Measurements from ENCODE around the gene PXK.

The PXK gene

DNA sequence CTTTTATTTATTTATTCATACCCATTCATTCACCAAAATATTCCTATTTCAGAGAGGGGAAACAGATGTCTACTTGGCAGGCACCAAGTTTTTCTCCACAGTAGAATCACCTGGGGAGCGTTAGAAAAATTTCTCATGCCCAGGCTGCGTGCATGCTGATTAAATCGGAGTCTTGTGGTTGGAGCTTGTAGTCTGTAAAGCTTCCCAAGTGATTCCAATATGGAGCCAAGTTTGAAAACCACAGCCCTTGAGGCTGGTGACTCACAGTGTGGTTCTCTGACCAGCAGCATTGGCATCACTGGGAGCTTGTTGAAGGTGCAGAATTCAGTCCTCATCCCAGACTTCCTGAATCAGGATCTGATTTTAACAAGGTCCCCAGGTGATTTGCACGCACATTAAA, 51.2 kb downstream of the PXK start:
- DNase-seq (ENCODE audit: low read depth in 2 of 2), result no peak

DNA sequence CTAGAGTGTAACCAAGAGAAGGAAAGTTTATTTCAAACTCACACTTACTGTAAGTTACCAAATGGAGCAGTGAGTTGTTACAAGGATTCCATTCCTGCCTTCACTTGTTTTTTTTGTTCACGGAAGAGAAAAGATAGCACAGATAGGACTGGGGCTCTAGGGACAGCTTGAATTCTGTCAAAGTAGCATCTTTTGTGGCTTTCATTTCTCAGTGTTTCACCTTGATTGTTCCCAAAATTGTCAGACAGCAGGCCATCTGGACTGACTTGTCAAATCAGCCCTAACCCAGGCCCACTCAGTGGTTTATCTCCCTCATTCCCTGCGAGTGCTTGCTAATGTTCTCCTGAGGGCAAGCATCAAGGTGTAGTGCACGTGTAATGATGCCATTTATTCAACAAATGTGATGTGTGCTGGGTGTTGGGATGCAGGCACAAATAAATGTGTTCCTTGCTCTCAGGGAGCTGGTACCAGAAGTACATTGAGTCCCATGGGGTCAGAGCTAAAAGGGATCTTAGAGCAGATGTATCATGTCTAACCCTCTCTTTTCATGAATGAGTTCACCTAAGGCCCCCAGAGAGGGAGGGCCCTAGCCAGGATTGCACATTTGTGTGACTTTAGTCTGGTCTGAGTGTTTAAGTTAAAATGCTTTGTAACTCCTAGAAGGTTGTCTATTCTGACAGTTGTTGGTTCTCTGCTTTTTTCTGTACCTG, 51.8 kb downstream of the PXK start:
- no peak for DNase-seq (ENCODE audit: low read depth in 2 of 2)

DNA sequence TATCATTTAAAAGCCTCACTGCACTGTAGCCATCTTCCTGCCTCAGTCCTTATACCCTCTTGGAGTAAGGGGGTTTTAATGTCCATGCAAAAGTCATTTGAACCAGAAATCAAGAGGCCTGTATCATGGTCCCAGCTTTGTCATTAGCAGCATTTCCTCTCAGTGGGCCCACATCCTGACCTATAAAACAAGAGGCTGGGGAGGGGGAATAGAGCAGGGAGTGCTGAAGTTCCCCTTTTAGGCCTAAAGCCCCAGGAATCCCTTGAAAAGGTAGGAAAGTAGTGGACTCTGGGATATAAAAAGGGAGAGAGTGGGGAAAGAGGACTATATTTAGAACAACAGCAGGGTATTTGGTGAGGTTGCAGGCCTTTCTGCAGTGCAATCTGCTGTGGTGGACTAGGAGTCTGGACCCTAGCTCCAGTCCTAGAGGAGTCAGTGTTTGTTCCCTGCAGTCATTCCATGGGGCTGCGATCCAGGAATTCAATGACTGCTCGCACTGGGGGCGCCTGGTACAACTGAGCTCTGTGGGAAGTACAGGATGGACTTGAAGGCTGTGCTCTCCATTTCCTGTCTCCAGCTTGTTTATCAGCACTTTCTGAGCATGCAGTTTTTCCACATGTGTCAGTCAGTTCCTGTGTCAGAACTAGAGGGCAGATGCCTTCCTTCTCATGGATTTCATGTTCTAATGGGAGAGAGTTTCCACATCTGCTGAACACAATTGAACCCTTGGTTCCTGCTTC, 54.1 kb downstream of the PXK start:
- no peak for DNase-seq (ENCODE audit: low read depth in 2 of 2)

DNA sequence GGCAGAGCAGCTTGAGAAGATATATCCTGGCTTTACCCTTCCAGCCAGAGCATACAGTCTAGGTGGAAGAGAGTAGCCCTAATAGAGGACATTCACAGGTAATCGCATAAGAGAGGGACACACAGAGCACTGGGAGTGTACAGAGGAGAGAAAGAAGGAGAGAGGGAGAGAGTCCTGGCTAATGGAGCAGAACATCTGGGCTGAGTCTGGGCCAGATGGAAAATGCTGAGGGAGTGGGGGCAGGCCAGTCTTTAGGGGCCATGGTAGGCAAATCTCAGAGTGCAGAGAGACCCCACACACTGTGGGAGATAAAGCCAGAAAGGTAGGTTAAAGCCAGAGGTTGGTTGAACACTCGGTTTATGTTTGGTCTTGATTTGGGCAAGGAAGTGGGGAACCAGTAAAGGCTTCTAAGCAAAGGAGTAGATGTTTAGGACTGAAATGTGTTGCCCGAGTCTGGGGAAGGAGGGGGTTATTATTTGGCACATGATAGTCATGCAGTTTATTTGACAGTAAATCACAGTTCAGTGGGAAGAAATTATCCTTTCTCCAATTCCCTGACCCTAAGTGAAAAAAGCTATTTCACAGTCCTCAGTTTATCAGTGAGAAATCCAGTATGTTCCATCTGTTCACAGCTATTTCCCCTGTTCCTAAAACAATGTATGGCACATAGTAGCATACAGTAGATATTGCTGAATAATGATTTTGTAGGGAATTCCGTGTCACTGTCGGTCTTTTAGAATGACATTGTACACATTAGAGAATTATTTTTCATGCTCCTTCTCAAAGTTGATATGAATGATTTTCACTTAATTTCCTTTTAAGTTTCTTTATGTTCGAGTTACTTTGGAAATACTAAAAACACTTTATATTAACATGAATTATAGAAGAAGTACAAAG, 55.2 kb downstream of the PXK start:
- no peak for DNase-seq (ENCODE audit: low read depth in 2 of 2)

DNA sequence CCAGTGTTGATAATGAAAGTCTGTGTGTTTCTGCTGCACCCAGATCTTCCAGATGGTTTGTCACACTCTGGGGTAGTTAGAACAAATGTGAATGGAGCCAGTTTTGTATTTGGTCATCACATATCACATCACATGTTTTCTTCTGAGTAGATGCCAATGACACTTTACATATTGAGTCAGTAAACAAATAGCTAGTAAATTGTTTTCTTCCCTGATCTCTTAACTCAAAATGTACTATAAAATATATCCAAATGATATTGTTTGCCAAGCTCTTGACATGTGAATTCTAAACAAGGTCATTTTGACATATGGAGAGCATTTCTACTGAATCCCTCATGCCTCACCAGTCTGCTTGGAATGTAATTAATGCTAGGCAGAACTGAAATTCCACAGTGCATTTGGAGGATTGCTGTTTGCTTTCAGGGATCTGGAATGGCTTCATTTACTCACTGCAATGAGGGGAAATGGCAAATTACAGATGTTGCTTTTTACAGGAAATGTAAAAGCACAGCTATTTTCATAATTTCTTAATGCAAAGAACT, 55.9 kb downstream of the PXK start:
- no peak for DNase-seq (ENCODE audit: low read depth in 2 of 2)

GRCh38 chr3:58391156-58391865, 58.6 kb downstream of the PXK start:
- no peak for DNase-seq (ENCODE audit: low read depth in 2 of 2)

DNA sequence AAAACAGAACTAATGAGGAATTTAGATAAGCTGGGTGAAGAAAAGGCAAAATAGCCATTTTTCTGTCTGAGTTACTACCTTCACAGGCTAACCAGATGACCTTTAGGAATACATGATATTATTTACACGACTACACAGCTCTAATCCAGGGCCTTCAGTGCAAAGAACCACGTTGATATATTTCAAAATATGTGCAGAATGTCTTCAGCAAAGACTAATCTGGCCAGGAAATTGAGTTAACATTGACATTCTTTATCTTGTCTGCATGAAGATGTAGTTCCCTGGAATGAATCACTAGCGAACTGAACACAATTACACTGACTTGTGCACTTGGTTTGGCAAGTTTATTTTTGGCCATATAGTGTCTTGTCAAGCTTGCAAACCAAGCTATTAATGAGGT, 59.5 kb downstream of the PXK start:
- DNase-seq (ENCODE audit: low read depth in 2 of 2), result no peak

DNA sequence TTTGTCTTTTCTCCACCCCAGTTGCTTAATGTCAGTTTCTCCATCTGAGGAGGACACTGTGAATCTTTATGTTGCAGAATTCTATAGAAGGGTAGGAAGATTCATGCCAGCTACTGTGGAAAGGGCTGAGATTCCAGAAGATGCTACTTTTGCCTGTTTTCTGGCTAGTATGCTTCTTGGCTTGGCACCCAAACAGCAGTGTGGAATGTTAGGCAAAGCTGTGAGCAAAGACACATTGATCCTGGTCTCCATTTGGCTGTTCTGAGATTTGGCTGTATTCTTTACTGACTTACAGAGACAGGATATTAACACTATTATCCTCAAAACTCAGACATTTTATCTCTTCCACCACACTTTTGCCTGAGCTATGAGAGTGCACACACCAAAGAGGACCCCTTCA, 61.6 kb downstream of the PXK start:
- no peak for DNase-seq (ENCODE audit: low read depth in 2 of 2)

GRCh38 chr3:58398669-58399333, 66.1 kb downstream of the PXK start:
- DNase-seq (ENCODE audit: low read depth in 2 of 2), result no peak

DNA sequence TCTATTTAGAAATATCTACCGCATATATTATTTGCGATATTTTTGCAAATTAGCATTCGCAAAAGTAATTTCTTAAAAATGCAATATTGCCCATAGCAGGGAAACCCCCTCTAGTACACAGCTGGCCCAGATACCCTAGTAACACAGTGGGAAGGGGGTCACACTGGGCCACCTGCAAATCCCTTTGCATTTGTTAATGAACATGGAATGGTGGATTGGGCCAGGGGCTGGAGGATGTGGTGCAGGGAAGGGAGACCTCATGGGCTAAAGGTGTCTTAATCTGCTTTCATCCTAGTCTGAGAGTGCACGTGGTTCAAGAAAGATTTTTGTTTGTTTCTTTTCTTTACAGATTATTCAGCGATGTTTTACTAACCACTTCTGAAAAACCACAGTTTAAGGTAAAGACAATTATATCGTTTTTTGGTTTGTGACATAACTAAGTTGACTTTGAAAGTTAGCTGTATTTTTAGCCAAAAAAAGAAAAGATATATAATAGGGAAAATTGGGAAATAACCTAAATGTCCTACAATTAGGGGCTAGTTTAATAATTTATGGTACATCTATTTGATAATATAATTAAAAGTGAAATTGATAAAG, 70.9 kb downstream of the PXK start:
- no peak for DNase-seq (ENCODE audit: low read depth in 2 of 2)

- no peak for DNase-seq (ENCODE audit: low read depth in 2 of 2)
Measured at GRCh38 chr3:58404396-58404795, 71.7 kb downstream of the PXK start.

DNA sequence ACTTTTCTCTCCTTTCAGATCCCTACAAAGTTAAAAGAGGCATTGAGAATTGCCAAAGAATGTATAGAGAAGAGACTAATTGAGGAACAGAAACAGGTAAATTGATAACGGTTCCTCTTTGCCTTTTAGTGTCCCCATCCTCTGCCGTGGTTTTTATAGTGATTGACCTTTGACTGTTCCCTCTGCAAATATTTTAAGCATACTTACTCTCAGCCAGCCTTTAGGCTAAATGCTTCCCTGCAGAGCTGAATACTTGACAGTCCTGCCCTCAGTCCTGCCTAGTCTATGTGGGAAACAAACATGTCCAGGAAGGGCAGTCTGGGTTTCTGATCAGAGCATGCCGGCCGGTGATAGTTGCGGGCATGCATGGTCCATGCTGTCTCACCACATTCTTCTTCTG, 76.2 kb downstream of the PXK start:
- no peak for DNase-seq (ENCODE audit: low read depth in 2 of 2)

DNA sequence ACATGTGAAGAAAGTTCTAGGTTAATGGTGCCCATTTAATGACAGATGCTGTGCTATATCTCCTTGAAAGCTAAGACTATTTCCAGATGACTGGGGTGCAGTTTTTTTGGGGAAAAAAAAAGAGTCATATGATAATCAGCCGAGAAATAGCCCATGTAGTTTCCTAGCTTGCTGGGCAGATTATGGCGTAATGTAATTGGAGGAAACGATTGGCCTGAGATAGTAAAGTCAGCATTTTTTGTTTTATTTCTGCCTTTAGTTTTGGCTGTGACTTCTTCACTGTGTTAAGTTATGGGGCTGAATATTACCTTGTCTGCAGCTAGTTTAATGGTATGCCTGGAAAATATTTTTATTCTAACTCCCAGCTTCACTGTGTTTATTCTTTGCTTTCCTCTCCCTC, 77.0 kb downstream of the PXK start:
- no peak for DNase-seq (ENCODE audit: low read depth in 2 of 2)

DNA sequence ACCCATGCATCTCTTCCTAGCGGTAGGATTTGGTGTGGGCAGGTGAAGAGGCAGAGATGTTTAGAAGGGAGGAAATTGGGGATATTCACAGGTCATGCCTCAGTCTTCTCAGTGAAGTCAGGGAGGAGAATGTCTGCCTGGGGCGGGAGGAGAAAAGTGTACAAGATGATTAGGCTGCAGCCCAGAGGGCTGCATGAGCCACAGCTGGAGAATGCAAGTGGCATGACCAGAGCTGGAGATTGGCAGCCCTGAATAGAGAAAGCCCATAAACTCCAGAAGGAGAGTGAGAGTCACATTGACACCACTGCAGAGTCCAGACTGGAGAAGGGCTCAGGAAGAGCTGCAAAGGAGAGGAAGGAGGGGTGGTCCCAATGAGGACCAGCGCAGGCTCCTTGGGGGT, 78.3 kb downstream of the PXK start:
- DNase-seq (ENCODE audit: low read depth in 2 of 2), result no peak

DNA sequence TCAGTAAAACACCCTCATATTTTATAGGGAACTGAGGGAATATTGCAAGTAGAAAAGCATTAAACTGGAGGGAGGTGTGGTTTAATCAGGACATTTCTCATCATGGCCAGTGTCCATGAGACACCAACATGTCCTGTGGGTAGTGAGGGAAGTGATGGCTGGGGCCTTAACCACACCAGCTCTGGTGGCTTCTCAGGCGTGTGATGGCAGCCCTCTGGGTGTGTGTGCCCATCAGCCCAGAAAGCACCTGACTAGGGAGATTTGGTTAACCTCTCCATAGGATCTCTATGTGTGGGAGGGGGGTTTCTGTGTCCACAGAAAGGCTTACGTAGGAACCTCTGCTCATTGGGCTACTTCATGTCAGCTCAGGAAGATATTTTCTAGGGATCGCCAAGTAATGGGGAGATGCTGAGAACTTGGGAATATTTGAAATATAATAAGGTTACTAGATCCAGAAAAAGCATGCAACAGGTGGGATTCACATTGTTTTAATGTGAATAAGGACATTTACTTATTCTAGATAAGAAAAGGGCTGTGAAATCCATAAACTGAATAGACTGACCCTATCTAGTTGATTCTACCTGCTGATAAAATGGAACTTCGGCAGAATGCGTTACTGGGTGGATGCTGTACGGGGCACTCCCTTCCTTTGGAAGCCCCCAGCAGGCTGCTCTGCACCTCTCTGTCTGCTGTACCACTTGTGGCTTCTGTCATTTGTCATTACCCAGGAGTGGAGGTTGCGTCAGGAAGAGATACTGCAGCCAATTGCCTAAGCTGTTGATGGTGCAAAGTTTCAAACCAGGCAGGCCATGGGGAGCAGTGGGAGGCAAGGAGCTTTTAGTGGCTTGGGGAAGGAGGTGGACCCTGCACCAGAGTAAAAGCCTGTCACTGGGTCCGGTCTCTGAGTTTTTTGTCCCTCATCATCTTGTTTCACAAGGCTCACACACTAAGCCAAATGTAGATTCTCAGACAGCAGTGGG, 79.4 kb downstream of the PXK start:
- DNase-seq (ENCODE audit: low read depth in 2 of 2), result no peak

GRCh38 chr3:58414538-58415197, 82.0 kb downstream of the PXK start:
- DNase-seq (ENCODE audit: low read depth in 2 of 2), result no peak

- no peak for DNase-seq (ENCODE audit: low read depth in 2 of 2)
Measured at GRCh38 chr3:58416191-58416590, 83.5 kb downstream of the PXK start.

DNA sequence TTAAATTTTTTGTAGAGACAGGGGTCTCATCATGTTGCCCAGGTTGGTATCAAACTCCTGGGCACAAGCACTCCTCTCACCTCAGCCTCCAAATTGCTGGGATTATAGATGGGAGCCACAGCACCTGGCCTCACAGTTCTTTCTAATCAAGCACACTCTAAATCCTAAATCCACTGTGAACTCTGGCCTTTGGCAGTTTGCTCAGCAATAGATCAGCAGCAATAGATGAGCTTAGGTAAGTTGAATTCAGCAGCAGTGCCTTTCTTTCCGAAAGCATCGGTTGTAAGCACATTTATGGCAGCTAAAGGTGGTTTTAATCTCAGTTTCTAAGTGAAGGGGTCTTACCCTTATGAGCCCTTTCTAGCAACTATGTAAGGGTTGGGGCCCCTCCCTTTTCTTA, 84.4 kb downstream of the PXK start:
- no peak for DNase-seq (ENCODE audit: low read depth in 2 of 2)

DNA sequence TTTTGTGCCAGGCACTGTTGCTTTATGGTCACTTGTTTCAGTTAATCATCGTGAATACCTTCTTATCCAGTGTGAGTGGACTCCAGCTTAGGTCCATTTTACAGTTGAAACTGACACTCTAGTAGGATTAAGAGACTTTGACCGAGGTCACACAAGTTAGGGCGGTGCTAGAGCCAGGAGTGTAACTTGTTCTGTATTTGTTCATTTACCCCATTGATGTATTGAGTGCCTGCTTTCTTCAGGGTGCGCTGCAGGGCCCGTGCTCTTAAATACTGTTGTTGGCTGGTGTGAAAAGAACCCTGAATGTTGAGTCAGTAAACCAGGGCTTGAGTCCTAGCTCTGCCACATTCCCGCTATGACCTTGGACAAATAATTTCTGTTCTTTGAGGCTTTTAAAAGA, 85.5 kb downstream of the PXK start:
- DNase-seq (ENCODE audit: low read depth in 2 of 2), result no peak

Data from stimulated activated CD8-positive, alpha-beta memory T cell treated with anti-CD3 and anti-CD28 coated beads, Interleukin-2, amount 100 ng/mL, for 1 hour (primary cell).